GM23338 (cell line): ENCODE measurements around the gene DNASE1L2. TPM values are rescaled to one million over a fixed set of nuclear protein-coding genes. Genes with fewer than 3 reads are reported as not detected.

Experiments used
- ATAC-seq: fragments of 200-7000 bp; cut with Tn5 transposase; 3 replicates; pipeline ENCODE4 v1.9.1; 2020
- DNase-seq: peaks from one replicate; pipeline ENCODE4 v3.0.0-alpha.2; 2015; ENCODE audit warnings: low spot score
- H2AFZ ChIP-seq: fragments of 200-600 bp; sonication (generic); 2 replicates; pipeline ENCODE4 v1.8.0; 2016; ENCODE audit warnings: antibody characterized with exemption, mild to moderate bottlenecking, moderate library complexity
- H3F3A ChIP-seq: fragments of 200-600 bp; sonication (generic); replicated peaks from 2 replicates; pipeline ENCODE4 v1.8.0; 2017; ENCODE audit warnings: antibody characterized with exemption, mixed run types, low read depth
- H3K27ac ChIP-seq: fragments of 200-600 bp; sonication (generic); 2 replicates; pipeline ENCODE4 v1.6.1; 2016; ENCODE audit warnings: low read depth
- H3K27me3 ChIP-seq: fragments of 200-600 bp; sonication (generic); 2 replicates; pipeline ENCODE4 v1.8.0; 2016; ENCODE audit warnings: mild to moderate bottlenecking, mixed run types, moderate library complexity; ENCODE audit not compliant: insufficient read depth
- H3K36me3 ChIP-seq: fragments of 200-600 bp; sonication (generic); 2 replicates; pipeline ENCODE4 v1.8.0; 2016; ENCODE audit warnings: mild to moderate bottlenecking; ENCODE audit not compliant: insufficient read depth
- H3K4me1 ChIP-seq: fragments of 200-600 bp; sonication (generic); 2 replicates; pipeline ENCODE4 v1.8.0; 2016; ENCODE audit warnings: mild to moderate bottlenecking, moderate library complexity; ENCODE audit not compliant: insufficient read depth
- H3K4me2 ChIP-seq: fragments of 200-600 bp; sonication (generic); 2 replicates; pipeline ENCODE4 v1.7.1; 2017; ENCODE audit warnings: mixed run types
- H3K4me3 ChIP-seq: fragments of 200-600 bp; sonication (generic); 2 replicates; pipeline ENCODE4 v1.6.1; 2016; ENCODE audit warnings: mixed run types
- H3K79me2 ChIP-seq: fragments of 200-600 bp; sonication (generic); replicated peaks from 2 replicates; pipeline ENCODE4 v1.8.0; 2017; ENCODE audit warnings: mild to moderate bottlenecking; ENCODE audit not compliant: insufficient read depth
- H3K9me2 ChIP-seq: fragments of 200-600 bp; sonication (generic); 2 replicates; pipeline ENCODE4 v1.8.0; 2017; ENCODE audit not compliant: insufficient read depth
- H4K20me1 ChIP-seq: fragments of 200-600 bp; sonication (generic); replicated peaks from 2 replicates; pipeline ENCODE4 v1.8.0; 2017; ENCODE audit warnings: mild to moderate bottlenecking; ENCODE audit not compliant: insufficient read depth
- H3K27ac Mint-ChIP-seq: 2 replicates; pipeline ENCODE4 v1.8.0; 2020; ENCODE audit warnings: inconsistent platforms, mild to moderate bottlenecking, moderate library complexity, mixed read lengths
- H3K27me3 Mint-ChIP-seq: 3 replicates; pipeline ENCODE4 v1.8.0; 2022; ENCODE audit warnings: low read depth, mild to moderate bottlenecking, moderate library complexity, mixed read lengths, inconsistent platforms; ENCODE audit not compliant: insufficient read depth, poor library complexity
- H3K36me3 Mint-ChIP-seq: 3 replicates; pipeline ENCODE4 v1.8.0; 2021; ENCODE audit warnings: low read depth, mild to moderate bottlenecking, inconsistent platforms, moderate library complexity, mixed read lengths
- H3K4me1 Mint-ChIP-seq: 3 replicates; pipeline ENCODE4 v1.8.0; 2020; ENCODE audit warnings: mild to moderate bottlenecking, inconsistent platforms, mixed read lengths
- H3K4me3 Mint-ChIP-seq: 3 replicates; pipeline ENCODE4 v1.8.0; 2021; ENCODE audit warnings: moderate library complexity, mild to moderate bottlenecking, inconsistent platforms, mixed read lengths
- H3K9me3 Mint-ChIP-seq: 3 replicates; pipeline ENCODE4 v1.8.0; 2020; ENCODE audit warnings: moderate library complexity, mild to moderate bottlenecking, inconsistent platforms, mixed read lengths
- EZH2 ChIP-seq: fragments of 200-600 bp; sonication (generic); IDR thresholded peaks from one replicate; pipeline ENCODE4 v1.8.0; 2017; ENCODE audit warnings: antibody characterized with exemption, mild to moderate bottlenecking, low read depth; ENCODE audit not compliant: unreplicated experiment
- EZH2phosphoT487 ChIP-seq: fragments of 200-600 bp; sonication (generic); IDR thresholded peaks from one replicate; pipeline ENCODE4 v1.8.1; 2018; ENCODE audit warnings: antibody characterized with exemption; ENCODE audit not compliant: unreplicated experiment
- ZNF114 ChIP-seq: fragments of 250-450 bp; sonication (Bioruptor Pico); IDR thresholded peaks from 2 replicates; pipeline ENCODE4 v1.5.0; 2020; ENCODE audit warnings: mild to moderate bottlenecking, moderate library complexity
- ZNF331 ChIP-seq: fragments of 250-450 bp; sonication (Bioruptor Pico); IDR thresholded peaks from 2 replicates; pipeline ENCODE4 v1.5.0; 2020; ENCODE audit warnings: low read depth, mild to moderate bottlenecking, moderate library complexity
- polyA plus RNA-seq: library from polyadenylated mRNA; unstranded; fragments of >200 nt; fragmentation: Nextera tagmentation; extraction: Ambion mirVana; gene quantifications from 2 replicates; pipeline ENCODE4 v1.2.1, GENCODE V29; 2016
- total RNA-seq: library from RNA; depleted of rRNA; stranded (reverse); fragments of >200 nt; shearing (Covaris generic); gene quantifications from 2 replicates; pipeline ENCODE4 v1.2.3, GENCODE V29; 2014
- TF ChIP-seq, protein P1 (sequence below): fragments of 250-450 bp; sonication (Bioruptor Pico); IDR thresholded peaks from 2 replicates; pipeline ENCODE4 v1.5.0; 2020; ENCODE audit warnings: mild to moderate bottlenecking, moderate library complexity
- TF ChIP-seq, protein P2 (sequence below): IDR thresholded peaks from 2 replicates; pipeline ENCODE4 v1.6.1; 2016; ENCODE audit warnings: antibody characterized with exemption

DNASE1L2 gene
- total and polyA plus RNA-seq, 2 experiments from 2014 or later, result 0.23 TPM; not detected in 1

DNA sequence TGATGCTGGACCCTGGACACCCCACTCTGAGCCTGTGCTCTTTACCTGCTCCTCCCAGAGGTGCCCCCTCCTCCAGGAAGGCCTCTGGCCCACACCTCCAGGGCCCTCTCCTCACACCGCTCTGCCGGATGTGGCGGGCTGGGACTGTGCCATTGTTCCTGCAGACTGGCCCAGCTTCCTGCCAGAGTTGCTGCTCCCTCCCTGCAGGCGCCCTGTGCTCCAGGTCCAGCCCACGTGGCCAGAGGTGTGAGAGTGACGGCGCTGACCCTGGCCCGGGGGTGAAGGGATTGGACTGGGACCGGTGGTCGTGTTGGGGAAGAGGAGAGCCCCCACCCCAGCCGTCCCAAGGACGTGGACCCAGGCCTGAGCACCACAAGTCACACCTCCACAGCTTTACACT is 7.2 kb upstream of the DNASE1L2 start (continued):
- TF ChIP-seq, protein P1, sequence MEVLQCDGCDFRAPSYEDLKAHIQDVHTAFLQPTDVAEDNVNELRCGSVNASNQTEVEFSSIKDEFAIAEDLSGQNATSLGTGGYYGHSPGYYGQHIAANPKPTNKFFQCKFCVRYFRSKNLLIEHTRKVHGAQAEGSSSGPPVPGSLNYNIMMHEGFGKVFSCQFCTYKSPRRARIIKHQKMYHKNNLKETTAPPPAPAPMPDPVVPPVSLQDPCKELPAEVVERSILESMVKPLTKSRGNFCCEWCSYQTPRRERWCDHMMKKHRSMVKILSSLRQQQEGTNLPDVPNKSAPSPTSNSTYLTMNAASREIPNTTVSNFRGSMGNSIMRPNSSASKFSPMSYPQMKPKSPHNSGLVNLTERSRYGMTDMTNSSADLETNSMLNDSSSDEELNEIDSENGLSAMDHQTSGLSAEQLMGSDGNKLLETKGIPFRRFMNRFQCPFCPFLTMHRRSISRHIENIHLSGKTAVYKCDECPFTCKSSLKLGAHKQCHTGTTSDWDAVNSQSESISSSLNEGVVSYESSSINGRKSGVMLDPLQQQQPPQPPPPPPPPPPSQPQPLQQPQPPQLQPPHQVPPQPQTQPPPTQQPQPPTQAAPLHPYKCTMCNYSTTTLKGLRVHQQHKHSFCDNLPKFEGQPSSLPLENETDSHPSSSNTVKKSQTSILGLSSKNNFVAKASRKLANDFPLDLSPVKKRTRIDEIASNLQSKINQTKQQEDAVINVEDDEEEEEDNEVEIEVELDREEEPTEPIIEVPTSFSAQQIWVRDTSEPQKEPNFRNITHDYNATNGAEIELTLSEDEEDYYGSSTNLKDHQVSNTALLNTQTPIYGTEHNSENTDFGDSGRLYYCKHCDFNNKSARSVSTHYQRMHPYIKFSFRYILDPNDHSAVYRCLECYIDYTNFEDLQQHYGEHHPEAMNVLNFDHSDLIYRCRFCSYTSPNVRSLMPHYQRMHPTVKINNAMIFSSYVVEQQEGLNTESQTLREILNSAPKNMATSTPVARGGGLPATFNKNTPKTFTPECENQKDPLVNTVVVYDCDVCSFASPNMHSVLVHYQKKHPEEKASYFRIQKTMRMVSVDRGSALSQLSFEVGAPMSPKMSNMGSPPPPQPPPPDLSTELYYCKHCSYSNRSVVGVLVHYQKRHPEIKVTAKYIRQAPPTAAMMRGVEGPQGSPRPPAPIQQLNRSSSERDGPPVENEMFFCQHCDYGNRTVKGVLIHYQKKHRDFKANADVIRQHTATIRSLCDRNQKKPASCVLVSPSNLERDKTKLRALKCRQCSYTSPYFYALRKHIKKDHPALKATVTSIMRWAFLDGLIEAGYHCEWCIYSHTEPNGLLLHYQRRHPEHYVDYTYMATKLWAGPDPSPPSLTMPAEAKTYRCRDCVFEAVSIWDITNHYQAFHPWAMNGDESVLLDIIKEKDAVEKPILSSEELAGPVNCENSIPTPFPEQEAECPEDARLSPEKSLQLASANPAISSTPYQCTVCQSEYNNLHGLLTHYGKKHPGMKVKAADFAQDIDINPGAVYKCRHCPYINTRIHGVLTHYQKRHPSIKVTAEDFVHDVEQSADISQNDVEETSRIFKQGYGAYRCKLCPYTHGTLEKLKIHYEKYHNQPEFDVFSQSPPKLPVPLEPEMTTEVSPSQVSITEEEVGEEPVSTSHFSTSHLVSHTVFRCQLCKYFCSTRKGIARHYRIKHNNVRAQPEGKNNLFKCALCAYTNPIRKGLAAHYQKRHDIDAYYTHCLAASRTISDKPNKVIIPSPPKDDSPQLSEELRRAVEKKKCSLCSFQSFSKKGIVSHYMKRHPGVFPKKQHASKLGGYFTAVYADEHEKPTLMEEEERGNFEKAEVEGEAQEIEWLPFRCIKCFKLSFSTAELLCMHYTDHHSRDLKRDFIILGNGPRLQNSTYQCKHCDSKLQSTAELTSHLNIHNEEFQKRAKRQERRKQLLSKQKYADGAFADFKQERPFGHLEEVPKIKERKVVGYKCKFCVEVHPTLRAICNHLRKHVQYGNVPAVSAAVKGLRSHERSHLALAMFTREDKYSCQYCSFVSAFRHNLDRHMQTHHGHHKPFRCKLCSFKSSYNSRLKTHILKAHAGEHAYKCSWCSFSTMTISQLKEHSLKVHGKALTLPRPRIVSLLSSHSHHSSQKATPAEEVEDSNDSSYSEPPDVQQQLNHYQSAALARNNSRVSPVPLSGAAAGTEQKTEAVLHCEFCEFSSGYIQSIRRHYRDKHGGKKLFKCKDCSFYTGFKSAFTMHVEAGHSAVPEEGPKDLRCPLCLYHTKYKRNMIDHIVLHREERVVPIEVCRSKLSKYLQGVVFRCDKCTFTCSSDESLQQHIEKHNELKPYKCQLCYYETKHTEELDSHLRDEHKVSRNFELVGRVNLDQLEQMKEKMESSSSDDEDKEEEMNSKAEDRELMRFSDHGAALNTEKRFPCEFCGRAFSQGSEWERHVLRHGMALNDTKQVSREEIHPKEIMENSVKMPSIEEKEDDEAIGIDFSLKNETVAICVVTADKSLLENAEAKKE (CRISPR knock-in tag), result no peak
- TF ChIP-seq, protein P2, sequence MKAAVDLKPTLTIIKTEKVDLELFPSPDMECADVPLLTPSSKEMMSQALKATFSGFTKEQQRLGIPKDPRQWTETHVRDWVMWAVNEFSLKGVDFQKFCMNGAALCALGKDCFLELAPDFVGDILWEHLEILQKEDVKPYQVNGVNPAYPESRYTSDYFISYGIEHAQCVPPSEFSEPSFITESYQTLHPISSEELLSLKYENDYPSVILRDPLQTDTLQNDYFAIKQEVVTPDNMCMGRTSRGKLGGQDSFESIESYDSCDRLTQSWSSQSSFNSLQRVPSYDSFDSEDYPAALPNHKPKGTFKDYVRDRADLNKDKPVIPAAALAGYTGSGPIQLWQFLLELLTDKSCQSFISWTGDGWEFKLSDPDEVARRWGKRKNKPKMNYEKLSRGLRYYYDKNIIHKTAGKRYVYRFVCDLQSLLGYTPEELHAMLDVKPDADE, result no peak
- TF ChIP-seq ZNF114 (CRISPR knock-in tag) (no peak), EZH2 (no peak)

DNA sequence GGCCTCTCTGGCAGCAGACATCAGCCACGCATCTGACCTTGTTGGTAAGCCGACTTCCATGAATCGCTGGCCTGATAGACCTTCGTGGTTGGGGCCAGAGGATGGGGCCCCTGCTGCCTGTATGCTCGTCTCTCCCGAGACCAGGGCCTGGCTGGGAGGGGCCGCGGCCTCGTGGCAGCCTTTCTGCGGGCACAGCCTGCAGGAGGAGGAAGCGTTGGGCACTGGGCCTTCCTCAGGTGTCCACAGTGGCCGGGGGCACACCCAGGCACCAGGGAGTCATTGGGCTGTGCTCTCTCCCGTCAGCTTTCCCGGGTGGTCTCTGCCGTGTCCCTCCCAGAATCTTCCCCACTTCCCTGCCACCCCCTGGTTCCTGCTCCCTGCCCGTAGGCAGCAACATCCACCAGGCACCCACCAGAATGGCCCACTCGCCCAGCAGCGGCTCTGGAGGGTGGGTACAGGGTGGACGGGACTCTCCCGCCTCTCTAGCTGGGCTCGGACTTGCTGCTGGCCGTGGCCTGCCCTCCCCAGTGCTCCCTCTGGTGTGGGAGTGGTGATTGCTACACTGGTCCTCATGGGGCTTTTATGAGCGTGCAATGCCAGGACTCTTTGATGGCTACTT is 6.5 kb upstream of the DNASE1L2 start:
- H3K79me2 ChIP-seq, result peaks cover 33% of the 10 kb centered on the region
- ATAC-seq, result no peak
- no peak overlapping the region for H3K27ac Mint-ChIP-seq
- H3K4me1 Mint-ChIP-seq, result no peaks in the 10 kb centered on the region
- DNase-seq, result no peak
- no peaks in the 10 kb centered on the region for H3K27me3 ChIP-seq
- H3K4me3 ChIP-seq, result no peak overlapping the region
- H3K9me2 ChIP-seq, result no peaks in the 10 kb centered on the region
- H3K36me3 ChIP-seq, result 0 out of 2 replicates have a peak, but pooled peaks cover 5% of the 10 kb centered on the region
- no peak overlapping the region; the same call in 2 of the 3 replicates for H3K4me3 Mint-ChIP-seq
- no peak overlapping the region for H3K4me2 ChIP-seq
- no peak overlapping the region for H2AFZ ChIP-seq
- H3K36me3 Mint-ChIP-seq, result peaks cover 6% of the 10 kb centered on the region; the same call in 2 of the 3 replicates
- H3F3A ChIP-seq, result no peaks in the 10 kb centered on the region
- peaks cover 12% of the 10 kb centered on the region for H3K27me3 Mint-ChIP-seq
- H4K20me1 ChIP-seq, result peaks cover 2% of the 10 kb centered on the region
- no peaks in the 10 kb centered on the region for H3K9me3 Mint-ChIP-seq
- H3K4me1 ChIP-seq, result no peaks in the 10 kb centered on the region
- H3K27ac ChIP-seq, result no peak overlapping the region
- TF ChIP-seq, protein P2, result no peak
- TF ChIP-seq EZH2phosphoT487 (no peak), ZNF331 (CRISPR knock-in tag) (no peak)
- TF ChIP-seq, protein P1 (CRISPR knock-in tag), result no peak
